NOMO-1 treated with dmso at 0.1 percent for 144 hours (cell line): ENCODE data around the gene RHOBTB3.
"Not testable (repeated sequence)": the region's sequence is repeated elsewhere in the genome, so short reads cannot be mapped to it uniquely, and the experiment has no call there.

Experiments
- DNase-seq: peaks from one replicate; lab custom pipeline; 2025; ENCODE audit not compliant: unreplicated experiment; lab: John Stamatoyannopoulos, UW

RHOBTB3 gene

DNA sequence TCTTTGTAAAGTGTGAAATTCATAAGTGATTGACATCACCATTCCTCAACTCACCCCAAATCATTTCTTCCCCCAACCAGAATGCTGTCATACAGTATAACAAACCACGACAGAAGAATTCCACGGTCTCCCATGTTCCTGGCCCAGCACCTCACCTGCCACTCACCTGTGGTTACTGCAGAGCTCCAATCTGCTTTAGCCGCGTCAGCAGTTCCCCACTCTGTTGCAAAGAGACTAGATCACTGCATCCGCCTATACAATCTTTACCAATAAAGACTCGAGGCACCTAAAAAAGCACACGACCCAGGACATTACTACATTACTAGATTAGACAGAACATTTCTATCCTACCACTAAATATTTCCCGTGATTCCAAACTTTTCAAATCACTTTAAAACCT lies 85.2 kb downstream of the RHOBTB3 start:
- no peak for DNase-seq

DNA sequence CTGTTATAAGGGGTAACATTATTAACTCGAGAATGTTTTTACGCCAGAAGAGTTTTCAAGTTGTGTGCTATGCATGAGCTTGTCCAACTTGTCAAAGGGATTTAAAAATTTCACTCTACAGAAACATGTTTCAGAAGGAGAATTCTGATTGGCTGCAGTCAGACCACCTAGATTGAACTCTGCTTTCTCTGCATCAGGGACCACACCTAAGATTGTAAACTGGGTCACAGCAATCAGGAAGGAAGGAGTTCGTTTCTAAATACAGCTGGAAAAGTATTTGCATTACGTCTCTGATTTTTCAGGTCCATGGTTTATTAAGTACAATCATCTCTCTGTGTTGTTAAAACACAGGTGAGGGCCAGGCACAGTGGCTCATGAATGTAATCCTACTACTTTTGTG lies 85.6 kb downstream of the RHOBTB3 start:
- DNase-seq, result no peak

DNA sequence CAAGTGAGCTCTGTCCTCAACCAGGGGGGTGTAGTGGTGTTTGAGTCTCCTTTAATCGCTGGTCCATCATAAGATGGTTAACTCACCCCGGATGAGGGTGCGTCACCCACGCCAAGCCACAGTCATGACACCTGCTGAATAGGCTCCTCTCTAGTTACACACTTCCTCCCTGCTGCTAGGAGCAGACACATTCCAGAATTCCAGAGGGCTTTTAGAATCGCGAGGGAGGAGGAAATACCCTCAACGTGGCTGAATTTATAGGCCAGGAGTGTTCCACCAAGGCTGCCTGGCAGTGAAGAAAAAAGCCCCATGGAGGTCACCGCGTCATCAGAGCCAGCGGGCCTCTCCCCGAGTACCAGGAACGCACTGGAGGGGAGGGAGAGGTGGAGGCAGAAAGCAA lies 86.3 kb downstream of the RHOBTB3 start:
- DNase-seq, result no peak

DNA sequence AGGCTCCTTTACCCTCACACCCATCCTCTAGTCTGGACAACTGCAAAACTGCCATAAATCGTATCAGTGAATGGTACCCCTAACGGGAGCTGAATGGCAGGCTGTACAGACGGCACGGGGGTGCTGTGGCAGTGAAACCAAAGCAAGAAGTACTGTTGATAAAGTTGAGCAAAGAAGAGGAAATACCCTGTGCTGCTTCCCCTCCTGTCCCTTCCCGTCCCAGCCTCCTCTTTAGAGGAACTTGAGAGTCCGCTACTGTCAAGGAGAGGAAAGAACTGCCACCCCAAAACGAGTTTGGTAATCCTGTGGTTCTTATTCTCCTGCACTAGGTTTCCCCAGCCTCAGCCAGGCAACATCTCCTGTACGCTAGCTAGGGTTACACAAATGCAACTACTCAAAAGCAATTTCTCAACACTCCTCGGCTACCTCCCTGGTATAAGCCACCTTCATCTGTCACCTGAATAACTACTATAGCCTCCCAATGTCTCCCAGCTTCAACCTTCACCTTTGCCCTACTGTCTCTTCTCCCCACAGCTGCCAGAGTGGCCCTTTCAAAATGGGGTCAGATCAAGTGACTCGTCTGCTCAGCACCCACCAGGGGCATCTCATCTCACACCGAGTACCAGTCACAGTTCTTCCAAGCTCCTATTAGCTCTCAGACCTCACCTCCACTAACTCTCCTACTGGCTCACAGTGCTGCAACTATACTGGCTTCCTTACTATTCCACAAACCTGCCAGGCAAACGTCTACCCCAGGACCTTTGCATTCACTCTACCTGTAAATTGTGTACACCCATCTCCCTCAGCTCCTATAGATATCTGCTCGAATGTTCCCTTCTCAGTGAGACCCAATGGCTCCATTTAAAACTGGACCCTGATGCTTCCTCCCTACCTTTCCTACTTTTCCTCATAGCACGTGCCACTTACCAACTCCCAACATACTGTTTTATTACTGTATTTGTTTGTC lies 87.3 kb downstream of the RHOBTB3 start:
- peak; percentile 94 for DNase-seq

DNA sequence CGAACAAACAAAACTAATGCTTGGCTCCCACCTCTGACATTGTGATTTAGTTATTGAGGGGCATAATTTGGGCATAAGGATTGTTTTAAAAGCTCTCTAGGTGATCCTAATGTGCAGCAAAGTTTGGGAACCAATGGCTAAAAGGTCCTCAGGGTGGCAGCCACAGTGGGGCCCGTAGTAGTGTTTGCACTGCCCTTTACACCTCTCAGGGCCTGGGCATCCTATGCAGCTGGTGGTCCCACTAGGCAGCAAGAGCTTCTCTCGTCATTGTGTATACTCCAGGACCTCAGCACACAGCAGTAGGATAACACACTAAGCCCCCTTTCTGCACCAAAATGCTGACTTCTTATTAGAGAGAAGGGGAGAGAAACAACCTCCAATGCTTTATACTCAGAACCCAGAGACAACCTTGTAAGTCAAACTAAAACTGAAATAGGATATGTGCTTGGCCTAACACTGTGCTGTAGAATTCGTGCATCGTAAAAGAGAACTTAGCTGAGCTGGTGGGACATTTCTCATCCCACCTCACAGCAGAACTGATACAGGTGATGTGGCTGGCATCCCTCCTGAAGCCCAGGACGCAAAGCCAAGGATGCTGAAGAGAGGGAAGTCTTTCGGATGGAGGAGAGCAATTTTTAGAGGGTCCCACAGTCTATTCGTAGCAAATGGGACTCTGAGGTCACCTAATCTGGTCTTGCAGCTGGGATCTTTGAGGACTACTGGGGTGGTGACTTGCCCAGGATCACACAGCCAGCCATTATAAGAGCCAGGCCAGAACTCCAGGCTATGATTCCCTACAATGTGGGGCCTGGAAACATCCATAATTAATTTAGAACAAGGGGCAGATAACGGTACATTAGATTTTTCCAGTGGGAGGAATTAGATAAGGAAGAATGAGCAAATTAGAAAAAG lies 90.2 kb downstream of the RHOBTB3 start:
- DNase-seq, result no peak

DNA sequence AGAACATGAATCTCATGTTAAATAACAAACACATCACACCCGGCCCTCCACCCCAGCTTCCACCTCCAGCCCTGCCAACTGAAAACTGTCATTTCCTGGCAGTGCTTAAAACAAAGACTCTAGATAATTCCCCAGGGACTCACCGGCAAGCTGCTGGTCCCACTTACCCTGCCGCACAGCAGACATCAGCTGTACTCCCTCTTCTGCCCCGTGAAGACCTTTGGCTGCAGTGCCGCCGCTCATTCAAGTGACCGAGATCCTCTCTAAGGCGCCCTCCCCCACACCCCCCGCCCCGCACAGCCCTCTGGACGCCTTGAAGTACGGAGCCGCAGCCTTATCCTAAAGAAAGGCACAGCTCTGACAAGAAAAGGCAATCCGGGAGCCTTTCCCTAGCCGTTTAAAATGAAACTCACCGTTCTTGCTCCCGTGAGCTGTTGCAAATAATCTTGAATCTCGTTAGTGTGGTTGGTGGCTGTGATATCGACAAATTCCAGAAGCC lies 91.0 kb downstream of the RHOBTB3 start:
- DNase-seq, result no peak

DNA sequence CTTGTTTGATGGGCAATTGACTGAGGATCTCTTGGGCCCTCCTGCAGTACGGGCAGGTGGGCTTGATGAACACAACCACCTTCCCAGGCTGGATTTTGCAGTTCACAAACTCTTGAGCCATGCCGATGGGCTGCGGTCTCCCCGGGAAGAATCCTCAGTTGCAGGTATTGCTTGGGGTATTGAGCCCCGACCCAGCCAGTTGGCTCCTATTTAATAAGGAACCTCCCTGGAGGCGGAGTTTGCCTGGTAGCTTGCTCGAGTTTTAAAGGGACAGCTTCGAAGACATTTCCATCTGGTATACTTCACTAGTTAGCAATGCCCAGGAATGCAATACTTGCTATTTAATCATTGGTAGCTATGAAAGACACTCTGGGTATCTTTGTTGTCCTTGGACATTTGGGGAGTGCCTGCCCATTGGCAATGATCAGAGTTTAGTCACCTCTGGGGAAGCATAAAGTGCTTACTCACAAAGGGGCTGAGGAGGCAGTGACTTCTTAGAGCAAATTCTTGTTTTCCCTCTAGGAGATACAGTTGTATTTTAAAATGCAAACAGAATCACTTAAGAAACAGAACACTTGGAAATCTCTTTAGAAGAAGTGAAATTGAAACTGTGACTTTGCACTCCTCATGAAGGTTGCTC lies 91.5 kb downstream of the RHOBTB3 start, which contains the start of gene GLRX:
TSS of gene GLRX (minus strand) at position 185 of the 640 bp plus-strand sequence. CDS start at position 121, 64 bp downstream.
- DNase-seq, result no peak

DNA sequence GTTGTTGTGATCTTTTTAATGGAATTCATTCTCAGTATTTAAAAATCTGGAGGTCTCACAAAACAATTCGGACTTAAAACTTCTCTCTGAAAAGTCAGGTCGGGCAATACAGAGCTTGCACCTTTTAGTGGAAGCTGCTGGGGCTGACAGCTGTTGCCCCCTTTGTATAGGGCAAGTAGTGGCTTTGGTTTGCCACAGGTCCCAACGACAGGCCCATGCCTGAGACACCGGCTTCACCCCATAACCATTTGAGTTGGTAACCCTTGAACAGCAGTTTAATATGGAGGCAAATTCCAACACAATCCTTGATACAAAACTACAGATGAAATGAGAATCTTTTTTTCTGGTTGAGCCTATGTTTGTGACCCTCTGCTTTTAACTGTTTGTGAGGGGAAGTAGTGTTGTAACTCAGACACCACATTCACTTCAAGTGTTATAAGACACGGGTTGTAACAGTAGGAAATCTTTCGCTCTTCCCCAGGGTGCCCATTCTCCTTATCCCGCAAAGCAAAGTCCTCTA lies 92.1 kb downstream of the RHOBTB3 start:
- no peak for DNase-seq

DNA sequence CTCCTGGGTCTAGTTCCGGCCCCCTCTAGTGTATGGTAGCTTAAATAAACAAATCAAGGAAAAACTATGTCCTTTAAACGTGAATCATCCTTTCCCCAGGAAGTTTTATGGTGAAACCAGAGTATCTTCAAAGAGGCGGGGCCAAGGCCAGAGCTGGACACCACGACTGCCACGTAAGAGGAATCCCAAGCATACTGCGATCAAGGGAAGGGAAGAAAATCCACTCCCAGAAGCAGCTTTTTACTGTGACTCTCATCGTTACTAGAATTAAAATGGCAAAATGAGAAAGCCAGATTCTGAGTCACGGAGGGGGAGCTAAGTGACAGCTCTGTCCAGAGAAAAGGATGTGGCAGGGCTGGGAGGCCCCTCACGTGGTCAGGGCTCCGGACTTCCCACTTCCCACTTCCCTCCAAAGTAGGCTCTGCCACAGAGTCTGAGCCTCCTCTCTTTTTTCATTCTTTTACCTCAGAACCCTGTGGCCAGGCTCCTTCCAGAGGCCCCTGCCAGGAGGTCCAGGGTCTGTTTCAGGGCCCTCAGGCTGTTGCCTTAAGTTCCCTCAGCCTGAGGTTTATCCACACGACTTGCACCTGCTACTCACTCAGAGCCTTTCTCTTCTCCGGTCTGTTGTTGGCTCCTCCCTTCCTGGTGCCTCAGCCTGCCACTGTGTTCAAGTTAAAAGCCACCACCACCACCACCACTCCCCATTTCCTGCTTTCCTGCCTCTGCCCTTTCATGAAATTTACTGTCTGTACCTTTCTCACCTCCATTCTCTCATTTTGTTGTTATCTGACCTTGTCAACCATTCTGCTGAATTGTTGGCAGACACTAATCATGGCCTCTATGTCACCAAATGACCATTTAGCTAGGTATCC lies 92.8 kb downstream of the RHOBTB3 start:
- DNase-seq, result peak; percentile 82

DNA sequence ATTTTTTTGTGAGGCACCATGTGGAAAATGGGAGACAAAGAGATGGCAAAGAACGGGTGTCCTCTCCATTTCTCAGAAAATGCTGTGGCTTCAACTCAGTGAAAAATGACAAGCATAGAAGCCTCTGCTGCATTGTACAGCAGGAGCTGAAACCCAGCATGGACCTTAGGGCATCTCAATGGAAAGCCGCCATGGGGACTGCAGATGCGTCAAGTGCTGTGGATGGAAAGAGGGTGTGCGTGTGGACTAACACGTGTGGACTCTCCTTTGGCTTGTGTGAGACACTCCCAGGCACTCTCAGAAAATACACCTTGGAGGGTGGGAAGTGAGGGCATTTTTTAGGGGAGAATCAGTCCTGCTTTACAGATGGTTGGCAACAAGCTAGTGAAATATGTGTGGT lies 93.6 kb downstream of the RHOBTB3 start:
- no peak for DNase-seq

DNA sequence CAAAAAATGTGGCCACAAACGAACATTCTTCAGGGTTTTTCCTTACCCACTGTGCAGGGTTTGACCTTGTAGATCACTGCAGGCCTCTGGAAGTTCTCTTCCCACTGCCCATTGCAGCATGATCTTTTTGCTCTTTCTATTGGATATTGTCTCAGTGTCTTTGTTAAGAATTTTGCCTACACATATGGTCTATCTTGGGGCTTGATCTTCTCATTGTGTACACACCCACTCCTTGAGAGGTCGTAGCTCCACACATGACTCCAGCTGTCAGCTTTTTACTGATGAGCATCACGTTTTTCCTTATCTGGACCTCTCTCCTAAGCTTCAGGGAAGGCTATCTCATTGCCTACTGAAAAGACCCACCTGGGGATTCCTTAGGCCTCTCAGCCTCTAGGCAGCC lies 94.4 kb downstream of the RHOBTB3 start:
- DNase-seq, result no peak

DNA sequence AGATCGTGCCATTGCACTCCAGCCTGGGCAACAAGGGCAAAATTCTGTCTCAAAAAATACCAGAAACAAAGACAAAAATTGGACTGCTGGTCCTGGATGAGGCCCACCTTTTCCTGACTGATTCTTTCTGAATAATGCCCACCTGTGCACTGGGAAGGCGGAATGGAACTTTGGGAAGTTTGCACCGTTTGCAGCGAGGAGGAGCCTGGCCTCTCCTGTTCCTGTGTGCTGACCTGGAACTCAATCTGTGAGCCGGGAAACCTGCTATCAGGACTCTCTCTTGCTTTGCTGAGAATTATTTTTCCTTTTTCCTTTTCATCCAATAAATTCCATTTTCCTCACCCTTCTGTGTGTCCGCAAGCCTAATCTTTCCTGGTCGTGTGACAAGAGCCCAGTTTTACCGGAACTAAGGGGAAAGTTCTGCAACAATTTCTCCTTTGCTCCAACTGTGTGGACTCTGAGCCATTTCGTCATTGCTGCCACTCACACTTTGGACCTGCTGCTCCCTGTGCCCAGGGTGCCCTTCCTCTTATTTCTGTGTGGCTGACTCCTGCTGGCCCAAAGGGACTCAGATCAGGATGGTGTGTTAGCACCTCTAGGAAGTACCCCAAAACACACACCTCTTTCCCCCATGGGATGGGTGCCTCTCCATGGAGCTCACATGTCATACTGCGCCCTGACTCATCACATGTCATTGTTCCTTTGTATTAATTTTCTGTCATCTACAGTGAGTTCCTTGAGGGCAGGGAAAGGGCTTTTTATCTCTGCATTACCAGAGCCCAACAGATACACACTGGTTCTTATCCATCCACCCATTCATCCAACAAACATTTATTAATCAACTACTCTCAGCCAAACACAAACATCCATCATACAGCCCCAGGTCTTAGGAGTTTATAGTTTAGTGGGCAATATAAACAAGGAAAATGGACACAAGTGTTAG lies 96.1 kb downstream of the RHOBTB3 start:
- no peak for DNase-seq

DNA sequence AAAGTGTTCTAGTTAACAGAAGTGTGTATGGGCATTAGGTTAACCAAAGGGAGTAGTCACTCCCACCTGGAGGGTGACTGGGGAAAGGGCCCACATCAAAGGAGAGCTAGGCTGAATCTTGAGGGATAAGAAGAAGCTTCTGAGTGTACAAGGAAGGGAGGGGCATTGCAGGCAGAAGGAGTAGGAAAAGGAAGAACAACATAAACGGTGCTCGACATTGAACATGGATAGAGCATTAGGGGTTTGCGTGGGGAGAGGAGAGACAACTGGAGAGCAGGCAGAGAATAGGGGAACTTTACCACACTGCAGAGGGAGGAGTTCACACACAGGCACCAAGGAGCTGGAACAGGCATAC lies 96.7 kb downstream of the RHOBTB3 start:
- DNase-seq, result no peak

DNA sequence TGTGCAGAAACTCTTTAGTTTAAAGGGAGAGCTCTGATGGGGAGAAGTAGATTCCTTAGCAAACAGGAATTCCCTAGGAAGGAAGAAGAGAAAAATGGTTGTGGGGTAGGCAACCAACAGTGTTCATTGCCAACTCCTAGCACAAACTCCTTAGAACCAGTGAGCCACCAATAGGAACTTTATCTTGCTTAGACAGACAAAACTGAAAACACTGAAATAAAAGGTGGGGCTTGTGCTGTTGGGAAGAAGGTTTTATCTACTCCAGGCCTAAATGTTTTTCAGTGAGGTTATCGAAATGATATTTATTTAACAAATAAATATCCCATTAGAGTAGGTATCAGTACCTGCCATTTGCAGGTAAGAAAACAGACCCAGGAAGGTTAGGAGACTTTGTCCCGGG lies 99.1 kb downstream of the RHOBTB3 start:
- DNase-seq, result no peak

DNA sequence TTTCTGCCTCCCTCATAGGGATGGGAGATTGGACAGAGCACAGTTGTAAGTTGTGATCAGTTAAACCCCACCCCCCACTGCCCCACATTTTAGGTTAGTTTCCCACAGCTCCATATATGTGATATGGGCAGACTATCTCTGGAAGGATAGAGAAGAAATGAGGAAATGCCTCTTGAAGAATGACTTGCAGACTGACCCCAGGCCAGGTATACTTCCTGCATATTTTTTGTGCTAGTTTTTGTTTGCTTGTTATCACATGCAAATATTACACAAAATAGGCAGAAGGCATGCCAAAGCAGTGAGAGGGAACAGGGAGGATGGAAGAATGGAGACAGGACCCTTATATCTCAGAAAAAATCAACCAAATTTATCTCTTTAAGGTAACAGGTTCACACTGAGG lies 101.5 kb downstream of the RHOBTB3 start:
- DNase-seq, result no peak

DNA sequence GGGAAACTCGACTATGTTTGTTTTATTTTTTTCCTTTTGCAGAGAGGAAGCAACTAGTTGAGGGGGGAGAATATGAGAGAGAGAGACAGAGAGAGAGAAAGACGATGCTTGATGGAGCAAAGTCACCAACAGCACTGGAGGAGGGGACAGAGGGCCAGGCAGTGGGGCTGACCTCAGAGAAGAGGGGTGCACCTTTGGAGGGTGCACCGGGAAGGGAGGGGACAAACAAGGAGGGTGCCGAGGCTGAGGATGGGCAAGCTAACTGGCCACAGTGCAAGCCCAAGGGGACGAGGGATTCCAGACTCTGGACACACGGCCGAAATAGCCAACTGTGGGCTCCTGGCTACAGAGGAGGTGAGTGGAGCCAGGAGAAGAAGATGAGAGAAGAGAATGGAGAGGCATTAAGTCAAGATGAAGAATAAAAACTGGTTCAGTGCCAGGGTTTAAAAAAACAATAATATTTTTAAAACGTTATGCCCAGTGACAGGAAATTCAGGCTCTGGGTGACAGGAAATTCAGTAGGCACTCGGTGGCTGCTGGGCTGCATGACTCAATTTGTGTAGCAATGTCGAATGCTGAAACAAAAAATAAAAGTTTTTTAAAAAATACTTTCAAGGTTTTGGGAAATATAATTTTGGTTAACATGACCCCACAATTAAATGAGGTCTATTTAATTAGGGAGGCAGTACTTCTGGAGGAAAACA lies 104.7 kb downstream of the RHOBTB3 start:
- no peak for DNase-seq

DNA sequence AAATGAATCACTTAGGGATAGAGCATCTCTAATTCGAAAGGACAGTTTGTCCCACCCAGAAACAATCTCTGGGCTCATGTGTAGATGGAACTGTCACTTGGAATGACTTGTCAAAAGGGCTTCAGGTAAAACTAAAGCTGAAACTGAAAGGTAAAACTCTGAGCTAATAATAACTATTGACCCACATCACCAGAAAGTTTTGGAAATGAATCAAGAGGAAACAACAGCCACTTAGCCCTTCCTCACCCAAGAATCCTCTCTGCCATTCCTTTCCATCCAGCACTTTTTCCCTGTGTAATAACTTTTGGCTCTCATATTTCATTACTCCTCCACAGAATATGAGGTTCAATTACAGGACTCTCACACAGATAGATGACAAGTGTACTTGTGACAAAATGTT lies 105.4 kb downstream of the RHOBTB3 start:
- no peak for DNase-seq

DNA sequence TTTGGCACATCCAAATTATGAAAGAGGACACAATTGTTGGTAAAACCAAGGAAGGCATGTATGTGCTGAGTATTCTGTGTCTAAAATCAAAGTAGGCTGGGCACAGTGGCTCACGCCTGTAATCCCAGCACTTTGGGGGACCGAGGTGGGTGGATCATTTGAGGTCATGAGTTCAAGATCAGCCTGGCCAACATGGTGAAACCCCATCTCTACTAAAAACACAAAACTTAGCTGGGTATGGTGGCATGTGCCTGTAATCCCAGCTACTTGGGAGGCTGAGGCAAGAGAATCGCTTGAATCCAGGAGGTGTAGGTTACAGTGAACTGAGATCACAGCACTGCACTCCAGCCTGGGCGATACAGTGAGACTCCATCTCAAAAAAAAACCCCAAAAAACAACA lies 105.8 kb downstream of the RHOBTB3 start:
- DNase-seq, result not testable (repeated sequence)
